Keratinocyte (primary cell): Measurements from ENCODE around the gene FTO.

Experiments
- CTCF ChIP-seq, 3 experiments: IDR thresholded peaks in 1 of 3; conservative IDR thresholded peaks in 1 of 3; optimal IDR thresholded peaks in 1 of 3; 2 replicates in 2 of 3; 3 replicates in 1 of 3; pipeline versions ENCODE3 to v1.5.1; 2011; ENCODE audit warnings: low read length in 3 of 3, mild to moderate bottlenecking in 3 of 3, moderate library complexity in 2 of 3, control low read depth in 1 of 3, inconsistent platforms in 1 of 3; ENCODE audit not compliant: insufficient read depth in 2 of 3; ENCODE audit errors: extremely low read depth in 1 of 3
- EZH2 ChIP-seq: IDR thresholded peaks from one replicate; pipeline ENCODE4 v1.6.1; 2012; ENCODE audit warnings: inconsistent platforms, mild to moderate bottlenecking, low read length, moderate library complexity

DNA sequence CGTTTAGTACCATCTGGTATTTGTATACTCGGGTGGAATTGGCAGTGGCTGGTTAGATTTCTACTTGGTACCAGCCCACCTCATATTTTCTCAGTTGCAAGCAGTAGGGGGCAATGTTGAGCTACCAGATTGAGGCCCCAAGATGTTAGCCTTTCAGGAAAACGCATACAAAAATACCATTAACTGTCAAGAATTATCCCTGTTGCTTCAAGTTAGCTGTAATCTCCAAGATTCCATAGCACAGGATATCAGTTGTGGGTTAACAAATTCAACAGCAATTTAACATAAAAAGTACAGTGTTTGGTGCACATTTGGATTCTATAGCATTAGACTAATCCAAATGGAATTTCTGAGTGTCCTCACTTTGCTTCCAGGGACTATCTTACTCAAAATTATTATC lies 188.2 kb downstream of the FTO start:
- TF ChIP-seq CTCF (optimal IDR thresholded peaks at IDR 0.05 in 1 of 3, IDR thresholded peaks at IDR 0.05 in 1 of 3, conservative IDR thresholded peaks at IDR 0.05 in 1 of 3; ENCODE audit: extremely low read depth in 1 of 3, insufficient read depth in 2 of 3, low read length in 3 of 3): peak; percentile 59 to 67 (median 67)
- no peak for TF ChIP-seq EZH2
